Stimulated activated CD8-positive, alpha-beta memory T cell treated with anti-CD3 and anti-CD28 coated beads, Interleukin-2, amount 100 ng/mL, for 48 hours (primary cell): ENCODE results near the gene KLK4.
"Not testable (repeated sequence)": the region's sequence is repeated elsewhere in the genome, so short reads cannot be mapped to it uniquely, and the experiment has no call there.

Source experiments
- DNase-seq, 2 donors: peaks; one replicate each; pipeline ENCODE4 v3.0.0-alpha.2; 2020; ENCODE audit warnings: low read depth in 2 of 2

Gene KLK4

DNA sequence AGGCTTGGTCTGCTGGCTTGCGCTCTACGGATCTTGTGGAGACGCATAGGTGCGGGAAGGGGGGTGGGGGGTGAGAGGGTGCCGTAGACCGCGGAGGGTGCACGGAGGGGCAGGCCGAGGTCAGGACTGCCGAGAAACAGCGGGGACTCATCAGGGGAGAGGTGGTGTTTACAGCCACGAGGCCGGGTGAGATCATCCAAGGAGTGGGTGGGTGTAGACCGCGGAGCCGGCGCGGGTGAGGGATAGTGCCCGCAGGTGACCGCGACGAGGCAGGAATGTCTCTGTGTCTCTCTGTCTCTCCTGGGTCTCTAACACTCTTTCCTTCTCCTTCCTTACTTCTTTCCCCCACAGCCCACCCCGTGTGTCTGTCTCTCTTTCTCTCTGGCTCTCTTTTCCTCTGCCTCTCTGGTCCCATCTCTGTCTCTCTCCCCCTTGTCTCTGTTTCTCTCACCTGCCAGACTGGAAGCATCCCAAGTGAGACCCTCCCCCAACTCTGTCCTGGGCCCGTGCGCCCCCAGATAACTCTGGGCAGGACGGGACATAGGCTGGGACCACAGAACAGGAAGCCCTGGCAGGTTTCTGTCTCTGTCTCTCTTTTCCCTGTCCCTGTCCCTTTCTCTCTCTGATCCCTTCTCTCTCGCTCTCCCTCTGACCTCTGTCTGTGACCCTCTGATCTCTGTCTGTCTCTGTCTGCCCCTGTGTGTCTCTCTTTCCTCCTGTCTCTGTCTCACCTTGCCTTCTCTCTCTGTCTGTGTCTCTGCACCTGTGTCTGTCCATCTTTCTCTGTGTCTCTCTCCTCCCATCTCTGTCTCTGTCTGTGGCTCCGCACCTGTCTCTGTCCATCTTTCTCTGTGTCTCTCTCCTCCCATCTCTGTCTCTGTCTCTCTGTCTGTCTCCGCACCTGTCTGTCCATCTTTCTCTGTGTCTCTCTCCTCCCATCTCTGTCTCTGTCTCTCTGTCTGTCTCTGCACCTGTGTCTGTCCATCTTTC, 1.8 kb upstream of the KLK4 start:
- DNase-seq = peak; percentile 16 to 40

DNA sequence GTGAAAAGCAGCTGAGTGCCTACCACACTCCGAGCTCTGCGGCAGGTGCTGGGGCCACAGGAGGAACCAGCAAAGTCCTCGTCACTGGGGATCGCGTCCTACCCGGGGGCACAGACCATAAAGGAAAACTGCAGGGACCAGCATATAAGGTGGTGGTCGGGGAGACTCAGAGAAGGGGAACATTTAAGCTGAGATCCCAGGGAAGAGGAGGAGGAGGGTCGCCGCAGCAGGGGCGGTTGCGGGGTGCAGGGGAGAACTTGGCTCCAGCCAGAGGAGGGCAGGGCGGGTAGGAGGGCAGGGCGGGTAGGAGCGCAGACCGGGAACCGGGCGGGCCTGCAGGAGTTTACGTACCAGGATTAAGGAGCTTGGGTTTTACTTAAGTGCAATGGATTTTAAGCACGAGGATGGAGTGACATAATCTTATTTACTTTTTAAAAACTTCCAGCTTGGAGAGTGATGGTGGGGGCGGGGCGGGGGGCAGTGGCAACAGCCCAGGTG, 956 bp upstream of the KLK4 start:
- DNase-seq = no peak

DNA sequence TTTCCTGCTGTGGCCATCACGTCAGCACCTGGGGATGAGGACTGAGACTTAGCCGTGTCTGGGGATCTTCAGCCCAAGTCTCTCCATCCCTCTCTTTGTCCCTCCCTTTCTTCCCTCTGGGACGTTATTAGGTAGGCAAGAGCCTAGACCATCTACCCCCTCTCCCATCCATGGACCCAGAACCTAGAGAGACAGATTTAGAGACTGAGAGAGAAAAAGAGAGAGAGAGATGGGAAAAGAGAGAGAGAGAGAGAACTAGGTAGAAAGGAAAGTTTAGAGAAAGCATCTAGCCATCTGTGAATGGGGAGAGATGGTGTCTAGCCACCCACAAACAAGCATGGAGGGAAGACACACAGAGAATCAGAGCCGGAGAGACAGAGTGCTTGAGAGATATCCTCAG, 473 bp downstream of the KLK4 start:
- DNase-seq = no peak

DNA sequence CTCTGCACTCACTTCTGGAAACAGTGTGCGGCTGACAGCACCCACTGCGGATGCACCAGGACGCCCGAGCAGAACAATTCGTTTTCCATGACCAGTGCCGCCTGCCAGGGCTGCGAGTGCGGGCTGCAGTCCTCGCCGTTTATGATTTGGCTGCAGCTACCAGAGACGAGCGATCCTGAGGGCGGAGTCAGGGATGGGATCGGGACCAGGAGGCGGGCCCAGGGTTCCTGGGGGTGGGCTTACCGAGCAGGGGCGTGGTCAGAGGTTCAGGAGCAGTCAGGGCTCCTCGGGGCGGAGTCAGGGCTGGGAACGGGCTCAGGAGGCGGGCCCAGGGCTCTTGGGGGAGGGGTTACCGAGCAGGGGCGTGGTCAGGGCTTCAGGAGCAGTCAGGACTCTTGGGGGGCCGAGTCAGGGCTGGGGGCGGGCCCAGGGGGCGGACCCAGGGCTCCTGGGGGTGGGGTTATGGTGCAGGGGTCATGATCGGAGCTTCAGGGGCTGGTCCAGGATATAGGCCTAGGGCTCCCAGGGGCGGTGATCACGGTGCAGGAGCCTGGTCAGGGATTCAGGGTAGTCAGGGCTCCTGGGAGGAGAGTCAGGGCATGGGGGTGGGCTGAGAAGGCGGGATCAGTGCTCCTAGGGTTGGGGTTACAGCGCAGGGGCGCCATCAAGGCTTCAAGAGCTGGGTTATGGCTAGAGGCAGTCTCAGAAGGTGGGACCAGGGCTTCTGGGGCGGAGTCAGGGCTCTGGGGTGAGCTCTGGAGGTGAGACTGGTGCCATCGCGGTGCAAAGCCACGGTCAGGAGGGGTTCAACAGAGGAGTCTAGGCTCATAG, 1.7 kb downstream of the KLK4 start:
- DNase-seq = peak; percentile 23 to 52

DNA sequence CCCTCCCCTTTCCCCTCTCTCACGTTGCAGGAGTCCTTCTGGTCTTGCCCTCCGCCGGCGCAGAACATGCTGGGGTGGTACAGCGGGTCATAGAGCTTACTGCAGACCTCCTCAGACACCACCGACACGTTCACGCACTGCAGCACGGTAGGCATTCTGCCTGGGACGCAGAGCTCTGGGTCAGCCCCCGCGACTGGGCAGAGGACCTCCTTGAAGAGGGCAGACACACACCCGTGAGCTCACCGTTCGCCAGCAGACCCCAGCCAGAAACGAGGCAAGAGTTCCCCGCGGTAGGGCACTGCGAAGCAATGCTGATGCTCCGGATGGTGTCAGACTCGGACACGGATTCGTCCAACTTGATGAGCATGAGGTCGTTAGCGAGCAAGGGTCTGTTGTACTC, 2.9 kb downstream of the KLK4 start:
- DNase-seq = no peak

DNA sequence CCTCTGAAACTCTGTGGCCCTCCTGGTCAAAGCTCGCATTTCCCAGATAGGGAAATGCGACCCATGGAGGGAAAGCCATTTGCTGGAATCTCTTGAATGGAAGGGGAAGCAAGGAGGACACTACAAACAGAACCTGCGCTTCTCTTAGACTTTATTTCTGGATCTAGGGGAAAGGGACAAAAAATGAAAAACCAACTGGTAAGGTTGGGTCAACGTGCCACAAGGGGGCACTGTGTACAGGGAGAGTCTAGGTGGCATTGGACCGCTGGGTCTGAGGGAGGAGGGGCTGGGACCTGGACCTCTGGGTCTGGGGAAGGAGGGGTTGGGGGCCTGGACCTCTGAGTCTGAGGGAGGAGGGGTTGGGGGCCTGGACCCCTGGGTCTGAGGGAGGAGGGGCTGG, 5.0 kb downstream of the KLK4 start:
- DNase-seq = peak; percentile 22 to 36

DNA sequence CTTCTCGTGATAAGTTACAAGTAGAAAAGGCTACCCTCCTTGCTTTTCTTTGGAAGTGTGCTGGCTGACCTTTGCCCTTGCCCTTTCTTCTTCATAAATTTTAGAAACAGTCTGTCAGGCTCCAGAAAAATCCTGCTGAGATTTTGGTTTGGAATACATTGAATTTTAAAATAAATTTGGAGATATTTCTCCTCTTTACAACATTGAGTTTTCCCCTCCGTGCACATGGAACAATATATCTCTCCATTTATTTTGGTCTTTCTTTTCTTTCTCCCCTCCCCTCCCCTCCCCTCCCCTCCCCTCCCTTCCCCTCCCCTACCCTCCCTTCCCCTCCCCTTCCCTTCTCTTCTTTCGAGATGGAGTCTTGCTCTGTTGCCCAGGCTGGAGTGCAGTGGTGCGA, 8.6 kb downstream of the KLK4 start:
- no peak for DNase-seq

DNA sequence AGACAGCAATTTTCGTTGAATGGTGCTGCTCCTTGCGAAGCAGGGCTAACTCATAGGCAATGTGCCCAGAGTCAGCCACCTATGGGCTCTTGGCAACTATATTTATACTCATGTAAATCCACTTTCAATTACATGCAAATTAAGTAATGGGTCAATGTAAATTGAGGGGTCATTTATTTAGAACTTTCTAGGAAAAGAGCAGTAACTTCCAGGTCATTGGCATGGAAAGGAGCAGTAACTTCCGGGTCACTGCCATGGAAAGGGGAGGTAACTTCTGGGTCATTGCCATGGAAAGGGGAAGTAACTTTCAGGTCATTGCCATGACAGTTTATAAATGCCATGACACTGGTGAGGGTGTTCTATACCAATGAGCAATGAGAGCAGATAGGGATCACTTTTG, 11.6 kb downstream of the KLK4 start:
- no peak for DNase-seq

DNA sequence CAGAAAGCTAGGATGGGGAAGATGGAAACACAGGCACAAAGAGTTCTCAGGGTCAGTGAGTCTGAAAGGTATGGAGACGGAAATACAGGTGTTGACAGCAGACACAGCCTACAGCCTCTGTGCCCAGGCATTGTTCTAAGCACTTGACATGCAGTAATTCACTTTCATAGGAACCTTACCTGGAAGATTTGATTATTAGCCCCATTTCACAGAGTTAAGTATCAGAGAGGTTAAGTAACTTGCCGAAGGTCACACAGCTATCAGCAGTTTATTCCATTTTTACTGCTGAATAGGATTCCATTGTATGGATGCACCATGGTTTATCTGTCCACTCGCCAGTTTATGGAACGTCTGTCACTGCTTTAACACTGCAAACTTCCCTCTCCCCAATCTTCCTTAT, 13.2 kb downstream of the KLK4 start:
- no peak for DNase-seq

DNA sequence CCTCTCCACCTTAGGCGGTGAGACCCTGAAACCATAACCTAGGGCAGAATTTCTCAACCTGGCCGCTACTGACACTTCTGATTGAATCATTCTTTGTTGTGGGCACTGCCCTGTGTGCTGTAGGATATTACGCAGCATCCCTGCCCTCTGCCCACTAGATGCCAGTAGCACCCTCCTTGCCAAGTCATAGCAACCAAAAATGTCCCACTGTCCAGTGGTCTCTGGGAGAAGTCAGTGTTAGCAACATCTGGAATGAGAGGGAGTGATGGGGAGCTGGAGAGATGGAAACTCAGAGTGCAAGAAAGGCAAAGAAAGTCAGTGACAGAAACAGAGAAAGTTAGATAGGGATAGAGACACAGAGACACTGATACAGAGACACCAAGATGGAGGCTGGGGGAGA, 13.6 kb downstream of the KLK4 start:
- no peak for DNase-seq

DNA sequence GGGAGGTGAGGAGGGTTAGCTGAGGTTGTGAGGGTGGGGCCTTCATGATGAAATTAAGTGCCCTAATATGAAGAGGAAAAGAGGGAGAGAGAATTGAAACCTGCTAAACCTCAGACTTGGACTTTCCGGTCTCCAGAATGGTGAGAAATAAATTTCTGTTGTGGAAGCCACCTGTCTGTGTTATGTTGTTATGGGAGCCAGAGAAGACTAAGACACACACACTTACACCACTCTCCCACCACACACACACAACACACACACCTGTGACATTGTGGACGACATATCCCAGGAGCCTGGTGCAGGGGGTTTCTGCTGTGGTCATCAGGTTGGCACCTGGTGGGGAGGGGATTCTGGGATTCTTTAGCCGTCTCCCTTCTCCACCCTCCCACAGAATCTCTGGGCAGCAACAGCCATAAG, 14.0 kb downstream of the KLK4 start:
- DNase-seq = no peak

DNA sequence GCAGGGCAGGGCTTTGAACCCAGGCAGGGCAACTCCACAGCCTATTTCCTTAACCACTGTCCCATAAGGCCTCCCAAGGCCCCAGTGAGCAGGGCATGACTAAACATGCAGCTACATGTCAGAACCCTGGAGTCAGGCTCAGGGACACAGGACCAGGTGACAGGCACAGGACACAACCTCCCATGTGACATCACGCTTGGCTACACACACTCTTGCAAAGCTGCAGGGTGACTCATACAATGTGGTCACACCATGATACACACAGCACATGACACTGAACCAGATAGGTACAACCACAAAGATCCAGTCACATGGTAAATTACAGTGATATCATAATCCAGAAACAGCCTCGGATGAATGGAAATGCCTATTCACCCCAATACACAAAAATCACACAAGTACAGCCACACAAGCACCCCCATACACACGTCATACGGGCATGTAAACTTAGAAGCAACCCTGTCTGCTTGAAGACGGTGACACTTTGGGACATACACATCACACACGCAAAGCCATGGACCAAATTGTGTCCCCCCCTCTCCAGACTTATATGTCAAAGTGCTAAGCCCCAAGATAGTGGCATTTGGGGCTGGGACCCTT, 14.5 kb downstream of the KLK4 start:
- no peak for DNase-seq

DNA sequence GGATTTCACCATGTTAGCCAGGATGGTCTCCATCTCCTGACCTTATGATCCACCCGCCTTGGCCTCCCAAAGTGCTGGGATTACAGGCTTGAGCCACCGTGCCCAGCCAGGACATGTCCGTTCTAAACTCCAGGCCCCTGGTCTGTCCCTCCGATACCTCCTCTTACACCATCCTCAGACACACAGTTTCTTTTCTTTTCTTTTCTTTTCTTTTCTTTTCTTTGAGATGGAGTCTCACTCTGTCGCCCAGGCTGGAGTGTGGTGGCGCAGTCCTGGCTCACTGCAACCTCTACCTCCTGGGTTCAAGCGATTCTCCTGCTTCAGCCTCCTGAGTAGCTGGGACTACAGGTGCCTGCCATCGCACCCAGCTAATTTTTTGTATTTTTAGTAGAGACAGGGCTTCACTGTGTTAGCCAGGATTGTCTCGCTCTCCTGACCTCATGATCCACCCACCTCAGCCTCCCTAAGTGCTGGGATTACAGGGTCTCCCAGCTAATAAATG, 15.1 kb downstream of the KLK4 start:
- DNase-seq = not testable (repeated sequence)

DNA sequence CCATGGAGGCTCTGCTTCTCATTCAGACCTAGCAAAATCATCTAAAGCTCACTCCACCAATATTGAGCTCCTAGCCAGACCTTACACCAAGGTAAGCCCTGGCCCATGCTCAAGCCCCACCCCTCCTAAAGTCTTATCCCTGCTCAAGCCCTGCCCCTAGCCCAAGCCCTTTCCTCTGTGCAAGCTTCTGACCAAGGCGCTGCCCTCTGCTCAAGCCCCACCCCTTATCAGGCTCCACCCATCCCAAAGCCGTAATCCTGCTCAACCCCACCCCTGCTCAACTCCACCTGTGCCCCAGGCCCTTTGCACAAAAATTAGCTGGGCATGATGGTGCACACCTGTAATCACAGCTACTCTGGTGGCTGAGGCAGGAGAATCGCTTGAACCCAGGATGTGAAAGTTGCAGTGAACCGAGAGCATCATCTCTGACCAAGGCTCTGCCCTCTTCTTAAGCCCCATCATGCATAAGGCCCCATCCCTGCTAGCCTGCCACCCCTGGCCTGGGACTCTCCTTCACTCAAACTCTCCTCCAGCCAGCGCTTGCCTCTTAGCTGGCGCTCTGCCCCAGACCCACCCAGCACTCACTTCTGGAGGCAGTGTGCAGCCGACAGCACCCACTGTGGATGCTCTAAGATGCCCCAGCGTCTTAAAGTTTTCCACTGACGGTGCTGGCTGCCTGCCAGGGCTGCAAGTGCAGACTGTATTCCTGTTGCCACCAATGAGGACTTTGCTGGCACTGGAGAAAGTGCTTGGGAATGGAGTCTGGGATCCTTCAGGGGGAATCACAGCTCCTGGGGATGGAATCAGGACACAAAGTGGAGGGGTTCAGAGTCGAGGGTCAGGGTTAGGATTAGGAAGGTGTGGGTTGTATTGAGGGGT, 16.5 kb downstream of the KLK4 start:
- DNase-seq = no peak

DNA sequence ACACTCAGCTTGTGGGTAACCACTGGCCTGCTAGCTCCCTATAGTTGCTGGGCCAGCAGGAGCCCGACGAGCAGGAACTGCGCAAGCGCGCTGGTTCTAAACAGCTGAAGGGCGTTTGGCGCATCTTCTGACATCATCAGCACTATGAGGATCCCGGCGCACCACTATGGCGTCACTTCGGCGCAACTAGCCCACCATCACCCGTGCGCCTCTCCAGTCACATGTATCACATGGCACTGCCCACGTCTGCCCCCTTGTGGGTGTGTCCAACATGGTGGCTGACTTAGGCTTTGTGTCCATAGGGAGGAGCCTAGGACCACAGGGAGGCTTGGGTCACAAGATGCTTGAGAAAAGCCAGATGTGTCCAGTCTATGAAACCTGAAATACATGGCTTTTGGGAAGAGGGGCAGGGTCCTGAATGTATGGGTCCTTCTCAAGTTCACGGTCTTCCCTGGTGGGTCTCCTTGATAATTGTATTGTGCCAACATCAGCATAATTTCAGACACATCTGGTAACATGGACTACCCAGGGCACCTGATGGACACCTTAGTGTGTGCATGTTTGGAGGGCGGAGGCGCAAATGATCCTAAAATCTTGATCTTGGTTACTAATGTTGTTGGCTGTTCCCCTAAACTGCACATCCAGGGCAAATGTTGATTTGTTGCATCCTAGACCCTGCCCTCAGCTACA, 18.0 kb downstream of the KLK4 start:
- DNase-seq = no peak

DNA sequence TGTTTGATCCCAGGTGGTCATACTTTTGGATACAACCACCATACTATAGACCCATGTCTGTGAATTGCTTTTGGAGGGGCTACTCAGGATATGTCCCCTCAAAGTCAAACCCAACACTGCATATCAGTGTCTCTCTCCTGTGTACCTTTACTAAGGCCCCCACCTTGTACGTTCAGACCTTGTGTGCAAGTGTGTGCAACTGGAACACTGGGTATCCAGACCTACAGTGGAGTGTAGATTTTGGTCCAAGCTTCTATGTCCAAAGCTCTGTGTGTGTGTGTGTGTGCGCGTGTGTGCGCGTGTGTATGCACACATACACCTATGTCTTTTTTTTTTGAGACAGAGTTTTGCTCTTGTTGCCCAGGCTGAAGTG, 20.0 kb downstream of the KLK4 start:
- no peak for DNase-seq

DNA sequence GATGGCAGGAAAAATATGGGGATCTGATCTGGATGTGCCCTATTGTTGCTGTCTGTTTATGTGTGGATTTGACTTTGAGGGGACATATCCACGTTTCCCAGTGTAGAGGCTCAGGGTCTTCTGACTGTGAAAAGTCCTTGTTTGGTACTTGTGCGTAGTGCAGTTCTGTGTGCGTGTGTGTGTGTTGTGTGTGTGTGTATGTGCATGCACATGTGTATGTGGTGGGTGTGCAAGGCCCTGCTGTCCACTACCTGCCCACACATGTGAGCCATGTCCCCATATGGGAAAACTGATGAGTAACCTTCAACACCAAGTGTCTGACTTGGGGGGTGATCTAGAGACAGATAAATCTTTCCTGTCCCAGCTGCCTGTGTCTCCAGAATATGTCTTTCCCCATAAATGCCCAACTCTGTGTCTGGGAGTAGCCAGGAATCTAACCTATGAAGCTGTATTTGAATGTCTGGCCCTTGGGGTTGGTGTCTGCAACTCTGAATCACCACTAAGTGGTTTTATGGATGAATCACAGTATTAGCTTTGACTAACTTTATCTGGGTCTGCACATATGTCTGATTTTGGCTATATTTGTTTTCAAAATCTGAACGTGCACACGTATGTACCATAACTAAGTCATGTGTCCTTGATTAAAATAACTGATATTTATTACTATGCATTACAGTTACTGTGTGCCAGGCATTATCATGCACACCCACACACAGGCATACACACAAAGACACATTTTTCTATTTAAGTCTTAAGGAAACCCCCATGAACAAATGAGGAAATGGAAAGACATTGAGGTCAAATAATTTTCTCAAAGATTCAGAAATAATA, 20.6 kb downstream of the KLK4 start:
- no peak for DNase-seq

DNA sequence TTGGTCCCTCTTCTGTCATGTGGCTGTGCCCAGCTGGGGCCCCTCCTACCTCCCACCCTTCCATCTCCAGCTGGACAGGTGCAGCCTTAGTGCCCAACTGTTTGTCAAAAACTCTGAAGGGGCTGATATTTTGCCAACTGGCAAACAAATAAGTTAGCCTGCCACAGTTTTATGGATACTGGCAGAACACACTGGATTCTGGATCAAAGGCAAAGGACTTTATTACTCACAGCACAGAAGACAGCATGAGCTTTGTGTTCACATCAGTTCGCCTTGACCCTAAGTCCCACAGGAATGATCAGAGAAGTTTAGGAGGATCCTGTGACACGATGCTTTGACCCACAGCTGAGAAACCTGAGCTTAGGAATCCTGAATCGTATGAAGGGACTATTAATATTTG, 21.6 kb downstream of the KLK4 start:
- no peak for DNase-seq

DNA sequence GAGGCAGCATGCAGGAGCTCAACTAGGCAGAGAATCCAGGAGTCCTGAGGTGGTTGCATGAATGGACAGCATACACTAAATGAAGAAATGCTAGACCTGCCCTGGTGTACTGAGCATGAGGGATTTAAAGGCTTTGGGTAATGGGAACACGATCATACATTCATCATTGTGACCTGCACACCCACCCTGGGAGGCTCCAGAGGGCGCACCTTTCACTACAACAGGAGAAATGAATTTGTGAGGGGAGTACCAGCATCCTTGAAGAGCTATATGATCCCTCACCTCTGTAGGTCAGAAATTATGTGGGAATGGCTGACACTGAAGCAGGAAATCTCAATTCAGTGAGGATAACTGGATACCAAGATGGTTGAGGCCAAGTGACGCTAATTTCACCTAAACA, 29.0 kb downstream of the KLK4 start:
- no peak for DNase-seq

DNA sequence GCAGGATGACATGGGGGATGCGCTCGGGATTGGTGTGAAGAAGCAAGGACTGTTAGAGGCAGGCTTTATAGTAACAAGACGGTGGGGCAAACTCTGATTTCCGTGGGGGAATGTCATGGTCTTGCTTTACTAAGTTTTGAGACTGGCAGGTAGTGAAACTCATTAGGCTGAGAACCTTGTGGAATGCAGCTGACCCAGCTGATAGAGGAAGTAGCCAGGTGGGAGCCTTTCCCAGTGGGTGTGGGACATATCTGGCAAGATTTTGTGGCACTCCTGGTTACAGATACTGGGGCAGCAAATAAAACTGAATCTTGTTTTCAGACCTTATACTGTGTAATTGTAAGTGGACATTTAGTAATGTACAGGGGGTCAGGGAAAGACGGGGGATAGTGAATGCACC, 31.0 kb downstream of the KLK4 start:
- DNase-seq = no peak
